Measurements from ENCODE around the gene CDC45.

- TF ChIP-seq, protein P1, sequence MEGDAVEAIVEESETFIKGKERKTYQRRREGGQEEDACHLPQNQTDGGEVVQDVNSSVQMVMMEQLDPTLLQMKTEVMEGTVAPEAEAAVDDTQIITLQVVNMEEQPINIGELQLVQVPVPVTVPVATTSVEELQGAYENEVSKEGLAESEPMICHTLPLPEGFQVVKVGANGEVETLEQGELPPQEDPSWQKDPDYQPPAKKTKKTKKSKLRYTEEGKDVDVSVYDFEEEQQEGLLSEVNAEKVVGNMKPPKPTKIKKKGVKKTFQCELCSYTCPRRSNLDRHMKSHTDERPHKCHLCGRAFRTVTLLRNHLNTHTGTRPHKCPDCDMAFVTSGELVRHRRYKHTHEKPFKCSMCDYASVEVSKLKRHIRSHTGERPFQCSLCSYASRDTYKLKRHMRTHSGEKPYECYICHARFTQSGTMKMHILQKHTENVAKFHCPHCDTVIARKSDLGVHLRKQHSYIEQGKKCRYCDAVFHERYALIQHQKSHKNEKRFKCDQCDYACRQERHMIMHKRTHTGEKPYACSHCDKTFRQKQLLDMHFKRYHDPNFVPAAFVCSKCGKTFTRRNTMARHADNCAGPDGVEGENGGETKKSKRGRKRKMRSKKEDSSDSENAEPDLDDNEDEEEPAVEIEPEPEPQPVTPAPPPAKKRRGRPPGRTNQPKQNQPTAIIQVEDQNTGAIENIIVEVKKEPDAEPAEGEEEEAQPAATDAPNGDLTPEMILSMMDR (conservative IDR thresholded peaks at IDR 0.05 in 1 of 2, IDR thresholded peaks at IDR 0.05 in 1 of 2; ENCODE audit: extremely low read depth in 1 of 2, insufficient read depth in 1 of 2, low read depth in 1 of 2, low read length in 2 of 2) = no peak
- no peak for TF ChIP-seq EZH2 (IDR thresholded peaks at IDR 0.05; ENCODE audit: borderline replicate concordance, low read length)
Measured at GRCh38 chr22:19568337-19569275, 88.9 kb downstream of the CDC45 start.
